Measurements from ENCODE around the gene CHAT. TPM values are rescaled to one million over a fixed set of nuclear protein-coding genes. Genes with fewer than 3 reads are reported as not detected.

CHAT gene
- total RNA-seq, 2 experiments from 2014 or later: not detected

- H3K9me3 Mint-ChIP-seq: no peaks in the 10 kb centered on the region
- no peak for ATAC-seq (ENCODE audit: poor library complexity)
- peaks cover 70% of the 10 kb centered on the region for H3K27me3 Mint-ChIP-seq
- no peak overlapping the region for H3K27ac Mint-ChIP-seq
- DNase-seq: no peak
- no peak overlapping the region for H3K4me3 ChIP-seq (ENCODE audit: low read length)
- TF ChIP-seq CTCF (IDR thresholded peaks at IDR 0.05): no peak
- H3K4me1 Mint-ChIP-seq (ENCODE audit: low read depth): no peaks in the 10 kb centered on the region
- H3K27me3 ChIP-seq (ENCODE audit: control insufficient read depth in 1 of 2, insufficient read depth in 2 of 2, low read length in 2 of 2): peaks cover 2 to 18% of the 10 kb centered on the region in 2 experiments
- H3K36me3 Mint-ChIP-seq (ENCODE audit: low read depth): no peaks in the 10 kb centered on the region
- intact Hi-C loops (cut with DNase I, micrococcal nuclease): no loop called here
- ChIA-PET POLR2A (no interaction called here), CTCF (no interaction called here)
- H3K4me1 ChIP-seq (ENCODE audit: insufficient read depth, low read length): no peaks in the 10 kb centered on the region
- no peak overlapping the region for H3K27ac ChIP-seq (ENCODE audit: low read depth in 1 of 2, low read length in 2 of 2)
- no peaks in the 10 kb centered on the region for H3K36me3 ChIP-seq (ENCODE audit: insufficient read depth, low read length)
- no peak overlapping the region for H3K4me3 Mint-ChIP-seq
- H3K9me3 ChIP-seq (ENCODE audit: control insufficient read depth in 1 of 2, insufficient read depth in 1 of 2, low read length in 2 of 2): peaks cover 0 to 3% of the 10 kb centered on the region in 2 experiments
Observed at GRCh38 chr10:49696311-49696710, 82.5 kb downstream of the CHAT start.

DNA sequence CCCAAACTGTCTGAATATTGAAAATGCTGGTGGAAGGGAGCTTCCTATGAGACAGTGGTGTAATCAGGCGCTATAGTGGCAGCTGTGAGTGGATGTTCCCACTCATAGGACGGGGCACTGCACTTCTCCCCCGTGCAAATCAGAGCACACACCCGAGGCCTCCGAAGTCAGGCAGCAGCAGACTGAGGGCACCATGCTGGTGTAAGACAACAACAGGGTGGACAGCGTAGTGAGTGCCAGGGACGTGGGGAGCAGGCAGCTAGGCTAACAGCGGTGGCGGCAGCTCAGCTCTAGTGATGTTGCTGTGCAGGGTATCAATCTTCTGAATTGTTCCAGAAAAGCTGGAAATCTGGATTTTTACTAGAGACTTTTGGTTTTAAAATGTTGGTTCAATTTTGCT, 84.8 kb downstream of the CHAT start:
- H3K27me3 Mint-ChIP-seq: peaks cover 48% of the 10 kb centered on the region
- peaks cover 2% of the 10 kb centered on the region for H3K9me3 Mint-ChIP-seq
- no peaks in the 10 kb centered on the region for H3K36me3 Mint-ChIP-seq (ENCODE audit: low read depth)
- no peak for TF ChIP-seq CTCF (IDR thresholded peaks at IDR 0.05)
- Histone ChIP-seq H3K4me1 (ENCODE audit: insufficient read depth, low read length) (no peaks in the 10 kb centered on the region), H3K27me3 (ENCODE audit: control insufficient read depth in 1 of 2, insufficient read depth in 2 of 2, low read length in 2 of 2) (peaks cover 2 to 5% of the 10 kb centered on the region in 2 experiments), H3K9me3 (ENCODE audit: control insufficient read depth in 1 of 2, insufficient read depth in 1 of 2, low read length in 2 of 2) (peaks cover 0 to 5% of the 10 kb centered on the region in 2 experiments), H3K4me3 (ENCODE audit: low read length) (no peak overlapping the region), H3K36me3 (ENCODE audit: insufficient read depth, low read length) (no peaks in the 10 kb centered on the region), H3K27ac (ENCODE audit: low read depth in 1 of 2, low read length in 2 of 2) (no peak overlapping the region)
- ATAC-seq (ENCODE audit: poor library complexity): no peak
- H3K27ac Mint-ChIP-seq: no peak overlapping the region
- DNase-seq: no peak
- ChIA-PET POLR2A (no interaction called here), CTCF (no interaction called here)
- intact Hi-C loops (cut with DNase I, micrococcal nuclease): no loop called here
- no peaks in the 10 kb centered on the region for H3K4me1 Mint-ChIP-seq (ENCODE audit: low read depth)
- no peak overlapping the region for H3K4me3 Mint-ChIP-seq

DNA sequence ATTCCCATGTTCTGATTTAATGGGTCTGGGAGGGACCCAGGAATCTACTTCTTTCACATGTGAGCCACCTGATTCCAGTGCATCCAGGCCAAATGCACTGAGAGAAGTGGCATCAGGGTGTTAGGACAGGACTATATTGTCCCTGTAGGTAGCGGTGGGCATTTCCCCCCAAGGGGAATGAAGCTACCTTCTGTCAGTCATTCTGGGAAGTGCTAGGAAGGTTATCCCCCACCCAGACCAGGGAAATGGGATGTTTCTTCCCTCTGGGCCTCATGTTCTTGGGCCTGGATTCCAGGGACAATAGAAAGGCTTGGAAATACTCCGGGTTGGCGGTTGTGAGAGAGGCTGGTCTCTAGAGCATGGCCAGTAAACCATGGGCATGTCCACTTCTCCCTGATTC, 86.4 kb downstream of the CHAT start:
- Mint-ChIP-seq H3K27me3 (peaks cover 41% of the 10 kb centered on the region), H3K4me3 (no peak overlapping the region), H3K4me1 (ENCODE audit: low read depth) (no peaks in the 10 kb centered on the region), H3K36me3 (ENCODE audit: low read depth) (no peaks in the 10 kb centered on the region), H3K9me3 (peaks cover 2% of the 10 kb centered on the region), H3K27ac (no peak overlapping the region)
- no peak overlapping the region for H3K27ac ChIP-seq (ENCODE audit: low read depth in 1 of 2, low read length in 2 of 2)
- intact Hi-C loops (cut with DNase I, micrococcal nuclease): no loop called here
- H3K4me3 ChIP-seq (ENCODE audit: low read length): no peak overlapping the region
- H3K36me3 ChIP-seq (ENCODE audit: insufficient read depth, low read length): no peaks in the 10 kb centered on the region
- peaks cover 2 to 5% of the 10 kb centered on the region in 2 experiments for H3K27me3 ChIP-seq (ENCODE audit: control insufficient read depth in 1 of 2, insufficient read depth in 2 of 2, low read length in 2 of 2)
- no peak for DNase-seq
- ATAC-seq (ENCODE audit: poor library complexity): no peak
- no peaks in the 10 kb centered on the region for H3K4me1 ChIP-seq (ENCODE audit: insufficient read depth, low read length)
- ChIA-PET CTCF (no interaction called here), POLR2A (no interaction called here)
- TF ChIP-seq CTCF (IDR thresholded peaks at IDR 0.05): no peak
- H3K9me3 ChIP-seq (ENCODE audit: control insufficient read depth in 1 of 2, insufficient read depth in 1 of 2, low read length in 2 of 2): peaks cover 0 to 5% of the 10 kb centered on the region in 2 experiments

Data from CD4-positive, alpha-beta T cell (primary cell).